CD14-positive monocyte (primary cell): Measurements from ENCODE around the gene C18orf63. TPM values are rescaled to one million over a fixed set of nuclear protein-coding genes. Genes with fewer than 3 reads are reported as not detected.
A peak's percentile ranks its signal among the peaks of the same experiment; 100 is the strongest.

Source experiments
- DNase-seq, 3 donors: peaks; one replicate each; pipeline ENCODE4 v3.0.0-alpha.2; 2011 to 2022
- H2AFZ ChIP-seq: 2 replicates; pipeline ENCODE4 v1.6.0; 2012; ENCODE audit warnings: mild to moderate bottlenecking, low read depth, low read length, inconsistent platforms; ENCODE audit not compliant: insufficient read depth, poor library complexity, severe bottlenecking
- H3K27ac ChIP-seq, 2 donors: 1 replicate in 1 of 2; 2 replicates in 1 of 2; pipeline ENCODE4 v1.5.1; 2012 to 2013; ENCODE audit warnings: low read length in 2 of 2, control low read depth in 1 of 2, inconsistent platforms in 1 of 2, low read depth in 1 of 2, mild to moderate bottlenecking in 1 of 2
- H3K27me3 ChIP-seq, 2 donors: one replicate each; pipeline versions ENCODE4 v1.6.0 to v1.6.1; 2011 to 2013; ENCODE audit warnings: low read length in 2 of 2; ENCODE audit not compliant: control insufficient read depth in 2 of 2, insufficient read depth in 2 of 2
- H3K36me3 ChIP-seq, 2 donors: replicated peaks in 1 of 2; 1 replicate in 1 of 2; 2 replicates in 1 of 2; pipeline versions ENCODE4 v1.5.1 to v1.6.1; 2012 to 2013; ENCODE audit warnings: low read length in 2 of 2, control low read depth in 1 of 2, inconsistent platforms in 1 of 2, mild to moderate bottlenecking in 1 of 2; ENCODE audit not compliant: insufficient read depth in 2 of 2, control insufficient read depth in 1 of 2
- H3K4me1 ChIP-seq, 2 donors: 1 replicate in 1 of 2; 2 replicates in 1 of 2; pipeline versions ENCODE4 v1.5.1 to v1.6.1; 2012 to 2013; ENCODE audit warnings: low read length in 2 of 2, control low read depth in 1 of 2, inconsistent platforms in 1 of 2, mild to moderate bottlenecking in 1 of 2, moderate library complexity in 1 of 2; ENCODE audit not compliant: insufficient read depth in 2 of 2, control insufficient read depth in 1 of 2
- H3K4me2 ChIP-seq: replicated peaks from 2 replicates; pipeline ENCODE3; 2012; ENCODE audit warnings: low read length, moderate library complexity, mild to moderate bottlenecking; ENCODE audit not compliant: poor library complexity, severe bottlenecking; ENCODE audit errors: extremely low read depth
- H3K4me3 ChIP-seq, 3 experiments: fragments of 200-600 bp in 1 of 3; sonication (generic) in 1 of 3; replicated peaks in 1 of 3; 1 replicate in 2 of 3; 2 replicates in 1 of 3; pipeline ENCODE4 v1.5.1; 2011 to 2013; ENCODE audit warnings: low read length in 3 of 3, mild to moderate bottlenecking in 3 of 3, control low read depth in 2 of 3, low read depth in 2 of 3, inconsistent platforms in 1 of 3, moderate library complexity in 1 of 3
- H3K79me2 ChIP-seq: 2 replicates; pipeline ENCODE4 v1.6.0; 2012; ENCODE audit warnings: mild to moderate bottlenecking, control low read depth, inconsistent platforms, low read length, moderate library complexity; ENCODE audit not compliant: insufficient read depth
- H3K9ac ChIP-seq: 2 replicates; pipeline ENCODE4 v1.6.0; 2017; ENCODE audit warnings: low read length, mild to moderate bottlenecking; ENCODE audit not compliant: insufficient read depth, poor library complexity, severe bottlenecking
- H3K9me3 ChIP-seq, 2 donors: replicated peaks in 1 of 2; 1 replicate in 1 of 2; 2 replicates in 1 of 2; pipeline versions ENCODE4 v1.5.1 to v1.6.1; 2012 to 2013; ENCODE audit warnings: low read length in 2 of 2, control low read depth in 1 of 2; ENCODE audit not compliant: control insufficient read depth in 1 of 2, insufficient read depth in 1 of 2
- H4K20me1 ChIP-seq: 2 replicates; pipeline ENCODE4 v1.6.0; 2012; ENCODE audit warnings: mild to moderate bottlenecking, low read length, control low read depth, moderate library complexity; ENCODE audit not compliant: insufficient read depth
- H3K27ac Mint-ChIP-seq, 7 donors: one replicate each; pipeline ENCODE4 v1.8.0; 2020; ENCODE audit warnings: mild to moderate bottlenecking in 7 of 7, mixed read lengths in 7 of 7, moderate library complexity in 6 of 7, inconsistent platforms in 2 of 7
- H3K27me3 Mint-ChIP-seq, 3 donors: one replicate each; pipeline ENCODE4 v1.8.0; 2021 to 2022; ENCODE audit warnings: low read depth in 3 of 3, mild to moderate bottlenecking in 3 of 3, mixed read lengths in 3 of 3, moderate library complexity in 3 of 3, inconsistent platforms in 1 of 3
- H3K36me3 Mint-ChIP-seq, 2 donors: one replicate each; pipeline ENCODE4 v1.8.0; 2020; ENCODE audit warnings: mixed read lengths in 2 of 2, inconsistent platforms in 1 of 2, mild to moderate bottlenecking in 1 of 2
- H3K4me1 Mint-ChIP-seq: one replicate; pipeline ENCODE4 v1.8.0; 2020; ENCODE audit warnings: mild to moderate bottlenecking, mixed read lengths
- H3K4me3 Mint-ChIP-seq, 2 donors: one replicate each; pipeline ENCODE4 v1.8.0; 2020; ENCODE audit warnings: mild to moderate bottlenecking in 2 of 2, mixed read lengths in 2 of 2, moderate library complexity in 1 of 2
- H3K9me3 Mint-ChIP-seq, 7 donors: one replicate each; pipeline ENCODE4 v1.8.0; 2020 to 2022; ENCODE audit warnings: mixed read lengths in 7 of 7, mild to moderate bottlenecking in 6 of 7, moderate library complexity in 6 of 7, inconsistent platforms in 2 of 7
- WGBS: methylation state at CpG from one replicate; pipeline ENCODE4 v1.1.5; 2013; ENCODE audit warnings: missing lambda C conversion rate; ENCODE audit not compliant: insufficient coverage; 5-methylcytosine and 5-hydroxymethylcytosine counted together
- intact Hi-C, 2 donors: fragments of 100-400 bp; cut with micrococcal nuclease; formaldehyde crosslinking; loops; one replicate each; pipeline versions ENCODE4 v1.15.0 to v1.15.1; 2023
- polyA plus RNA-seq, 3 donors: library from polyadenylated mRNA; depleted of rRNA in 1 of 3; unstranded in 2 of 3; stranded (reverse) in 1 of 3; fragments of 300-500 nt in 2 of 3; fragments of >200 nt in 1 of 3; fragmentation: Illumina TruSeq in 2 of 3; gene quantifications; 1 replicate in 2 of 3; 2 replicates in 1 of 3; pipeline ENCODE4 v1.2.3, GENCODE V29; 2012 to 2021
- TF ChIP-seq, protein P1 (sequence below): fragments of 200-600 bp; IDR thresholded peaks from one replicate; pipeline ENCODE4 v1.8.0; 2022; ENCODE audit warnings: antibody characterized with exemption, mild to moderate bottlenecking

The C18orf63 gene
- polyA plus RNA-seq, 3 donors = not detected

DNA sequence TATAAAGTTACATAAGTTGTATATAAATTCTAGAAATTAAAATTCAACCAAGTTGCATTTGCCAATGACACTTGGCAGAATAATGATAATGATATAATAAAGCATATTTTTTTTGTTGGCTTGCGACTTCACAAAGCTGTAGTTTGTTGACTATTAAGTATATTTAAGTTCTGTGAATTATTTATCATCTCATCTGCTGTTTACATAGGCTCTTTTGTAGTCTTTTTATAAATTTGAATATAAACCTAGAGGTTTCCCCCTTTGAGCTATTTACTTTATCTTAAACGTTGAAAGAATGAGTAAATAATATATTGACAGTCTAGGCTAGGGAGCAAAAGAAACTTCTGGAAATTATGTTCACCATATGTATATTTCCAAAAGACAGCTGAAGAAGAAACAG lies 32.9 kb downstream of the C18orf63 start:
- H3K9ac ChIP-seq = no peak overlapping the region
- no peak overlapping the region for H3K4me2 ChIP-seq
- H3K4me1 ChIP-seq = no peaks in the 10 kb centered on the region
- WGBS = no CpG with 5 or more reads among the region's 2 CpGs
- H3K36me3 ChIP-seq = no peaks in the 10 kb centered on the region
- DNase-seq = no peak
- H3K9me3 Mint-ChIP-seq = no peaks in the 10 kb centered on the region
- H3K36me3 Mint-ChIP-seq = no peaks in the 10 kb centered on the region
- no peaks in the 10 kb centered on the region for H3K9me3 ChIP-seq
- H3K4me1 Mint-ChIP-seq = peaks cover 4% of the 10 kb centered on the region
- no peak overlapping the region for H3K27ac ChIP-seq
- no peaks in the 10 kb centered on the region for H4K20me1 ChIP-seq
- no peaks in the 10 kb centered on the region for H3K79me2 ChIP-seq
- H3K4me3 ChIP-seq = no peak overlapping the region
- no peak overlapping the region for H3K4me3 Mint-ChIP-seq
- peaks cover 0 to 1% (median 0%) of the 10 kb centered on the region in 3 donors for H3K27me3 Mint-ChIP-seq
- H3K27ac Mint-ChIP-seq = no peak overlapping the region
- TF ChIP-seq, protein P1, sequence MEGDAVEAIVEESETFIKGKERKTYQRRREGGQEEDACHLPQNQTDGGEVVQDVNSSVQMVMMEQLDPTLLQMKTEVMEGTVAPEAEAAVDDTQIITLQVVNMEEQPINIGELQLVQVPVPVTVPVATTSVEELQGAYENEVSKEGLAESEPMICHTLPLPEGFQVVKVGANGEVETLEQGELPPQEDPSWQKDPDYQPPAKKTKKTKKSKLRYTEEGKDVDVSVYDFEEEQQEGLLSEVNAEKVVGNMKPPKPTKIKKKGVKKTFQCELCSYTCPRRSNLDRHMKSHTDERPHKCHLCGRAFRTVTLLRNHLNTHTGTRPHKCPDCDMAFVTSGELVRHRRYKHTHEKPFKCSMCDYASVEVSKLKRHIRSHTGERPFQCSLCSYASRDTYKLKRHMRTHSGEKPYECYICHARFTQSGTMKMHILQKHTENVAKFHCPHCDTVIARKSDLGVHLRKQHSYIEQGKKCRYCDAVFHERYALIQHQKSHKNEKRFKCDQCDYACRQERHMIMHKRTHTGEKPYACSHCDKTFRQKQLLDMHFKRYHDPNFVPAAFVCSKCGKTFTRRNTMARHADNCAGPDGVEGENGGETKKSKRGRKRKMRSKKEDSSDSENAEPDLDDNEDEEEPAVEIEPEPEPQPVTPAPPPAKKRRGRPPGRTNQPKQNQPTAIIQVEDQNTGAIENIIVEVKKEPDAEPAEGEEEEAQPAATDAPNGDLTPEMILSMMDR = no peak
- no peak overlapping the region for H2AFZ ChIP-seq
- intact Hi-C loops = no loop called here
- H3K27me3 ChIP-seq = no peaks in the 10 kb centered on the region

DNA sequence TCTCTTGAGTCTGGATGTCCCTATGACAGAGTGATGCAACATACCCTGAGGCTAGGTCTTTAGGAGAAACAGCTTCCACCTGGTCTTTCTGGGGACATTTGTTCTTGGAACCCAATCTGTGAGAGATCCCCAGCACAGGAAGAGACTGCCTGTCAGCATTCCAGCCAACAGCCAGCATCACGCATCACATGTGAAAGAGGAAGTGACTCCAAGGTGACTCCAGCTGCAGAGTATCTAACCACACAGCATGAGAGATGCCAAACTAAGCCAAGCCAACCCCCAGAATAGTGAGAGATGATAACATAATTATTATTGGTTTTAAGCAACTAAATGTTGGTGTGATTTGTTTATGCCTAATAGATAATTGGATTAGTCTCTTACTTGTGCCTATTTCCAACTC lies 35.7 kb downstream of the C18orf63 start:
- Histone ChIP-seq H3K9me3 (no peaks in the 10 kb centered on the region), H3K4me1 (peaks cover 0 to 1% of the 10 kb centered on the region in 2 donors), H3K9ac (no peak overlapping the region), H4K20me1 (no peaks in the 10 kb centered on the region), H2AFZ (no peak overlapping the region), H3K4me2 (no peak overlapping the region), H3K27ac (no peak overlapping the region), H3K4me3 (no peak overlapping the region), H3K36me3 (no peaks in the 10 kb centered on the region), H3K27me3 (no peaks in the 10 kb centered on the region), H3K79me2 (no peaks in the 10 kb centered on the region)
- peaks cover 4% of the 10 kb centered on the region for H3K4me1 Mint-ChIP-seq
- TF ChIP-seq, protein P1 = no peak
- H3K36me3 Mint-ChIP-seq = no peaks in the 10 kb centered on the region
- no peaks in the 10 kb centered on the region for H3K9me3 Mint-ChIP-seq
- WGBS = no CpG with 5 or more reads among the region's 1 CpG
- intact Hi-C loops = loop anchor here (2.0 to 10.0 kb wide), 2 partner anchors 141 to 143 kb away; partner anchors contain the start of gene CNDP2 (in 1 of the 2)
- peak; percentile 10 to 62 (median 41) for DNase-seq
- H3K27me3 Mint-ChIP-seq = peaks cover 0 to 3% (median 2%) of the 10 kb centered on the region in 3 donors
- H3K27ac Mint-ChIP-seq = no peak overlapping the region
- H3K4me3 Mint-ChIP-seq = peak overlapping the region in 1 of 2 donors; percentile 30
